HepG2 (cell line): ENCODE results near the gene CCDC157. TPM values are rescaled to one million over a fixed set of nuclear protein-coding genes. Genes with fewer than 3 reads are reported as not detected.

ENCODE experiments used
- ATAC-seq: fragments of 200-7000 bp; cut with Tn5 transposase; 3 replicates; pipeline ENCODE4 v1.9.1; 2020; ENCODE audit warnings: mild to moderate bottlenecking, moderate library complexity
- BruUV-seq: library from RNA; stranded (reverse); fragments of 400-500 nt; replicated peaks from 2 replicates; lab custom pipeline; 2021; lab: Mats Ljungman, UMichigan
- CTCF ChIA-PET: fragments of 300-600 bp; formaldehyde crosslinking; extraction: SDS; loops from one replicate; lab custom pipeline; 2021; ENCODE audit warnings: low total read pairs, inconsistent platforms, low intra/inter-chr PET ratio; lab: Yijun Ruan, JAX
- POLR2A ChIA-PET: fragments of 350-600 bp; sonication (Branson Sonifier 250); formaldehyde crosslinking; loops from one replicate; lab custom pipeline; 2020; ENCODE audit warnings: antibody characterized with exemption, inconsistent platforms; lab: Yijun Ruan, JAX
- DNase-seq: peaks from one replicate; pipeline ENCODE4 v3.0.0-alpha.2; 2015; ENCODE audit warnings: low spot score
- FAIRE-seq: peaks from 3 replicates; lab custom pipeline; 2011; peaks lifted over from hg19 to GRCh38; lab: Jason Lieb, UNC
- H2AFZ ChIP-seq: one replicate; pipeline ENCODE4 v1.6.1; 2011; ENCODE audit warnings: low read length, inconsistent platforms
- H3K27ac ChIP-seq: fragments of 300-600 bp; 3 replicates; pipeline ENCODE4 v1.8.0; 2011; ENCODE audit warnings: mixed run types, mild to moderate bottlenecking, mixed read lengths, low read length, inconsistent platforms; ENCODE audit not compliant: insufficient read depth; ENCODE audit errors: extremely low read length
- H3K27me3 ChIP-seq, 2 experiments: fragments of 200-600 bp in 1 of 2; 2 replicates in 1 of 2; 3 replicates in 1 of 2; pipeline versions ENCODE4 v1.6.0 to v1.8.0; 2011; ENCODE audit warnings: low read length in 2 of 2, mild to moderate bottlenecking in 2 of 2, moderate library complexity in 2 of 2, inconsistent platforms in 1 of 2; ENCODE audit not compliant: insufficient read depth in 2 of 2, control insufficient read depth in 1 of 2
- H3K36me3 ChIP-seq, 2 experiments: fragments of 200-600 bp in 1 of 2; replicated peaks in 1 of 2; 2 replicates in 1 of 2; 3 replicates in 1 of 2; pipeline versions ENCODE4 v1.5.1 to v1.8.0; 2011; ENCODE audit warnings: low read length in 2 of 2, inconsistent platforms in 1 of 2; ENCODE audit not compliant: insufficient read depth in 2 of 2, control insufficient read depth in 1 of 2
- H3K4me1 ChIP-seq: 2 replicates; pipeline ENCODE4 v1.5.1; 2012; ENCODE audit warnings: low read length, inconsistent platforms; ENCODE audit not compliant: insufficient read depth
- H3K4me2 ChIP-seq: 2 replicates; pipeline ENCODE4 v1.6.0; 2011; ENCODE audit warnings: low read depth, low read length, inconsistent platforms
- H3K4me3 ChIP-seq, 3 experiments: fragments of 200-600 bp in 1 of 3; sonication (generic), shearing (Covaris generic) in 1 of 3; replicated peaks in 1 of 3; 2 replicates each; pipeline ENCODE4 v1.5.1; 2011 to 2016; ENCODE audit warnings: low read length in 3 of 3, inconsistent platforms in 2 of 3, low read depth in 2 of 3, mild to moderate bottlenecking in 2 of 3, control low read depth in 1 of 3, mixed read lengths in 1 of 3; ENCODE audit not compliant: insufficient read depth in 1 of 3
- H3K79me2 ChIP-seq: one replicate; pipeline ENCODE4 v1.6.1; 2011; ENCODE audit warnings: low read length, inconsistent platforms; ENCODE audit not compliant: insufficient read depth
- H3K9ac ChIP-seq: 2 replicates; pipeline ENCODE4 v1.6.0; 2011; ENCODE audit warnings: mild to moderate bottlenecking, low read depth, low read length, inconsistent platforms; ENCODE audit not compliant: insufficient read depth
- H3K9me3 ChIP-seq: 2 replicates; pipeline ENCODE4 v1.5.1; 2012; ENCODE audit warnings: mild to moderate bottlenecking, low read length
- H4K20me1 ChIP-seq: 2 replicates; pipeline ENCODE4 v1.6.0; 2011; ENCODE audit warnings: inconsistent platforms, mild to moderate bottlenecking, low read length, moderate library complexity; ENCODE audit not compliant: insufficient read depth
- DNMT1 ChIP-seq: sonication (generic); formaldehyde crosslinking; IDR thresholded peaks from 2 replicates; pipeline ENCODE4 v1.5.1; 2020; ENCODE audit warnings: mild to moderate bottlenecking, missing genetic modification reagents
- DPF2 ChIP-seq: sonication (generic); formaldehyde crosslinking; IDR thresholded peaks from 2 replicates; pipeline ENCODE4 v1.4.0; 2020; ENCODE audit warnings: mild to moderate bottlenecking, low read depth, missing genetic modification reagents, borderline replicate concordance
- FOXK2 ChIP-seq: fragments of 450-650 bp; IDR thresholded peaks from 2 replicates; pipeline ENCODE4 v1.6.1; 2016
- HMGXB4 ChIP-seq, 2 experiments: sonication (generic) in 1 of 2; formaldehyde crosslinking in 1 of 2; IDR thresholded peaks; 2 replicates each; pipeline versions ENCODE4 v1.4.0 to v1.6.1; 2018 to 2020; ENCODE audit warnings: missing genetic modification reagents in 2 of 2, borderline replicate concordance in 1 of 2, low read depth in 1 of 2, mild to moderate bottlenecking in 1 of 2, missing biosample characterization in 1 of 2
- ISL2 ChIP-seq: sonication (generic); formaldehyde crosslinking; IDR thresholded peaks from 2 replicates; pipeline ENCODE4 v1.5.0; 2020; ENCODE audit warnings: missing genetic modification reagents
- JUN ChIP-seq: sonication (generic); formaldehyde crosslinking; IDR thresholded peaks from 2 replicates; pipeline ENCODE4 v1.4.0; 2020; ENCODE audit warnings: mild to moderate bottlenecking, missing genetic modification reagents
- KLF6 ChIP-seq: IDR thresholded peaks from 2 replicates; pipeline ENCODE4 v1.8.0; 2016; ENCODE audit warnings: missing biosample characterization, missing genetic modification reagents
- MAF1 ChIP-seq: sonication (generic); formaldehyde crosslinking; IDR thresholded peaks from 2 replicates; pipeline ENCODE4 v1.5.0; 2020; ENCODE audit warnings: missing genetic modification reagents, borderline replicate concordance
- MTA3 ChIP-seq: sonication (generic); formaldehyde crosslinking; IDR thresholded peaks from 2 replicates; pipeline ENCODE4 v1.4.0; 2020; ENCODE audit warnings: missing genetic modification reagents
- MYC ChIP-seq: sonication (generic); formaldehyde crosslinking; IDR thresholded peaks from 2 replicates; pipeline ENCODE4 v1.9.0; 2021; ENCODE audit warnings: missing genetic modification reagents, borderline replicate concordance
- NAIF1 ChIP-seq: sonication (generic); formaldehyde crosslinking; IDR thresholded peaks from 2 replicates; pipeline ENCODE4 v1.5.0; 2020; ENCODE audit warnings: mild to moderate bottlenecking, missing genetic modification reagents, borderline replicate concordance
- NFRKB ChIP-seq: fragments of 450-650 bp; IDR thresholded peaks from 2 replicates; pipeline ENCODE4 v1.6.1; 2017
- RNF2 ChIP-seq: fragments of 450-650 bp; conservative IDR thresholded peaks from 2 replicates; pipeline ENCODE4 v1.6.1; 2016; ENCODE audit warnings: low read depth
- SMAD3 ChIP-seq: sonication (generic); formaldehyde crosslinking; IDR thresholded peaks from 2 replicates; pipeline ENCODE4 v1.4.0; 2020; ENCODE audit warnings: missing genetic modification reagents
- U2AF2 ChIP-seq: fragments of 200-400 bp; formaldehyde crosslinking; IDR thresholded peaks from 2 replicates; pipeline ENCODE4 v1.6.1; 2017; ENCODE audit warnings: low read depth, mild to moderate bottlenecking, low read length
- XRCC5 ChIP-seq: fragments of 200-400 bp; formaldehyde crosslinking; optimal IDR thresholded peaks from 2 replicates; pipeline ENCODE3; 2017; ENCODE audit warnings: mild to moderate bottlenecking, low read length
- ZNF292 ChIP-seq: sonication (generic); formaldehyde crosslinking; IDR thresholded peaks from 2 replicates; pipeline ENCODE4 v1.8.1; 2022; ENCODE audit warnings: mild to moderate bottlenecking, low read depth, missing genetic modification reagents, borderline replicate concordance
- ZNF468 ChIP-seq: sonication (generic); formaldehyde crosslinking; IDR thresholded peaks from 2 replicates; pipeline ENCODE4 v1.8.0; 2022; ENCODE audit warnings: mild to moderate bottlenecking, moderate library complexity, missing genetic modification reagents
- ZNF543 ChIP-seq: sonication (generic); formaldehyde crosslinking; IDR thresholded peaks from 2 replicates; pipeline ENCODE4 v1.4.0; 2020; ENCODE audit warnings: mild to moderate bottlenecking, missing genetic modification reagents
- ZNF615 ChIP-seq: sonication (generic); formaldehyde crosslinking; IDR thresholded peaks from 2 replicates; pipeline ENCODE4 v1.5.0; 2020; ENCODE audit warnings: mild to moderate bottlenecking, missing genetic modification reagents, borderline replicate concordance
- ZNF619 ChIP-seq: sonication (generic); formaldehyde crosslinking; IDR thresholded peaks from 2 replicates; pipeline ENCODE4 v1.4.0; 2020; ENCODE audit warnings: mild to moderate bottlenecking, missing genetic modification reagents
- ZNF747 ChIP-seq: sonication (generic); formaldehyde crosslinking; IDR thresholded peaks from 2 replicates; pipeline ENCODE4 v1.8.1; 2023; ENCODE audit warnings: missing genetic modification reagents, mild to moderate bottlenecking, borderline replicate concordance
- ZNF75D ChIP-seq: sonication (generic); formaldehyde crosslinking; IDR thresholded peaks from 2 replicates; pipeline ENCODE4 v1.8.1; 2023; ENCODE audit warnings: missing genetic modification reagents, mild to moderate bottlenecking, borderline replicate concordance
- ZNF761 ChIP-seq: sonication (generic); formaldehyde crosslinking; conservative IDR thresholded peaks from 2 replicates; pipeline ENCODE4 v1.4.0; 2020; ENCODE audit warnings: mild to moderate bottlenecking, missing genetic modification reagents
- whole genome bisulfite sequencing: methylation state at CpG from one replicate; pipeline ENCODE4 v1.1.6; 2017; ENCODE audit warnings: low lambda C conversion rate; 5-methylcytosine and 5-hydroxymethylcytosine counted together
- in situ Hi-C: cut with HindIII; loops from 2 replicates; pipeline ENCODE4 v1.10.0; 2017; ENCODE audit warnings: low pct_unique_long_range_greater_than_20kb; ENCODE audit not compliant: extremely low pct_ligation_motif_present
- intact Hi-C: fragments of 100-400 bp; cut with micrococcal nuclease; formaldehyde crosslinking; loops from one replicate; pipeline ENCODE4 v1.10.0; 2022; ENCODE audit not compliant: unreplicated experiment
- polyA plus RNA-seq, 8 experiments: library from polyadenylated mRNA; depleted of rRNA in 3 of 8; stranded (reverse) in 7 of 8; unstranded in 1 of 8; fragments of >200 nt; fragmentation: Illumina TruSeq in 4 of 8; extraction: Trizol in 4 of 8; gene quantifications; 2 replicates each; pipeline versions ENCODE4 v1.2.1 to v1.2.3, GENCODE V29; 2011 to 2016; ENCODE audit warnings: low read depth in 4 of 8, missing spikeins in 1 of 8, mixed read lengths in 1 of 8; ENCODE audit not compliant: insufficient read depth in 1 of 8
- total RNA-seq, 5 experiments: library from RNA; depleted of rRNA; stranded (reverse); fragments of >200 nt; fragmentation: Illumina TruSeq; extraction: Trizol; gene quantifications; 2 replicates each; pipeline ENCODE4 v1.2.3, GENCODE V29; 2016; ENCODE audit warnings: low read depth in 1 of 5

The CCDC157 gene
- total and polyA plus RNA-seq, 2 of the 13 experiments (the other 11 are each of a cell fraction or from before 2014, with no cell fraction given): 1.4 to 1.6 TPM

- no peak for TF ChIP-seq MTA3 (CRISPR knock-in tag)
- 0 out of 2 replicates have a peak, but pooled peaks have one; percentile 67 for TF ChIP-seq U2AF2
- peak; percentile 66; the same call in 1 of the 2 replicates for TF ChIP-seq ISL2 (CRISPR knock-in tag)
- TF ChIP-seq ZNF615: peak; percentile 88; the same call in 1 of the 2 replicates
- TF ChIP-seq DPF2 (CRISPR knock-in tag): no peak; the same call in 1 of the 2 replicates
- 0 out of 2 replicates have a peak, but pooled peaks have one; percentile 20 for TF ChIP-seq ZNF619
- no peak for TF ChIP-seq FOXK2
- TF ChIP-seq ZNF747: peak; percentile 89
- no peak for TF ChIP-seq SMAD3 (CRISPR knock-in tag)
- 0 out of 2 replicates have a peak, but pooled peaks have one; percentile 65 for TF ChIP-seq JUN (CRISPR knock-in tag)
Measured at GRCh38 chr22:30423301-30423958, 66.6 kb downstream of the CCDC157 start (continued).

GRCh38 chr22:30423959-30424533 is 67.2 kb downstream of the CCDC157 start:
- Histone ChIP-seq H4K20me1 (no peaks in the 10 kb centered on the region), H3K9ac (peak overlapping the region; percentile 89), H2AFZ (peak overlapping the region; percentile 63), H3K79me2 (peaks cover 16% of the 10 kb centered on the region), H3K4me1 (peaks cover 57% of the 10 kb centered on the region), H3K4me2 (peak overlapping the region; percentile 99), H3K4me3 (peak overlapping the region; percentile 67 to 89 (median 72)), H3K27me3 (no peaks in the 10 kb centered on the region), H3K27ac (peak overlapping the region; percentile 96), H3K36me3 (peaks cover 0 to 5% of the 10 kb centered on the region in 2 experiments; a peak in 2 of 5 replicates), H3K9me3 (no peaks in the 10 kb centered on the region)
- BruUV-seq: no TSS peak
- CTCF ChIA-PET: no interaction called here
- in situ Hi-C loops (no loop called here), intact Hi-C loops (no loop called here)
- peak; percentile 82 for FAIRE-seq
- DNase-seq: peak; percentile 99
- POLR2A ChIA-PET: interaction anchor here (0.8 to 7.2 kb wide), 16 partner anchors 9 to 657 kb away, joined by 3 to 164 read pairs (median 9); partner anchors contain the start of genes CCDC157, PES1, RNF215 and SEC14L2
- peak; percentile 85 for ATAC-seq
- 3% methylated on average over 19 of the region's 31 CpGs for WGBS
- TF ChIP-seq ZNF468 (no peak), HMGXB4 (CRISPR knock-in tag; IDR thresholded peaks at IDR 0.05; ENCODE audit: borderline replicate concordance in 1 of 2, low read depth in 1 of 2) (peak; percentile 64 to 86; a peak in 3 of 4 replicates), ZNF543 (0 out of 2 replicates have a peak, but pooled peaks have one; percentile 20), ZNF761 (CRISPR knock-in tag) (0 out of 2 replicates have a peak, but pooled peaks have one; percentile 12), RNF2 (no peak), MAF1 (CRISPR knock-in tag) (no peak), ZNF75D (CRISPR knock-in tag) (no peak), XRCC5 (peak; percentile 69), NFRKB (no peak), KLF6 (CRISPR knock-in tag) (peak; percentile 15), DNMT1 (no peak), MYC (CRISPR knock-in tag) (peak; percentile 76; the same call in 1 of the 2 replicates), ZNF292 (no peak), NAIF1 (CRISPR knock-in tag) (peak; percentile 87)
